Middle frontal gyrus (tissue), 1 donor: Measurements from ENCODE around the gene CCM2L.
"Not testable (repeated sequence)": the region's sequence is repeated elsewhere in the genome, so short reads cannot be mapped to it uniquely, and the experiment has no call there.

ENCODE experiments used
- DNase-seq: peaks from one replicate; pipeline ENCODE4 v3.0.0-alpha.2; 2015; ENCODE audit warnings: low spot score; ENCODE audit errors: extremely low spot score

CCM2L gene

DNA sequence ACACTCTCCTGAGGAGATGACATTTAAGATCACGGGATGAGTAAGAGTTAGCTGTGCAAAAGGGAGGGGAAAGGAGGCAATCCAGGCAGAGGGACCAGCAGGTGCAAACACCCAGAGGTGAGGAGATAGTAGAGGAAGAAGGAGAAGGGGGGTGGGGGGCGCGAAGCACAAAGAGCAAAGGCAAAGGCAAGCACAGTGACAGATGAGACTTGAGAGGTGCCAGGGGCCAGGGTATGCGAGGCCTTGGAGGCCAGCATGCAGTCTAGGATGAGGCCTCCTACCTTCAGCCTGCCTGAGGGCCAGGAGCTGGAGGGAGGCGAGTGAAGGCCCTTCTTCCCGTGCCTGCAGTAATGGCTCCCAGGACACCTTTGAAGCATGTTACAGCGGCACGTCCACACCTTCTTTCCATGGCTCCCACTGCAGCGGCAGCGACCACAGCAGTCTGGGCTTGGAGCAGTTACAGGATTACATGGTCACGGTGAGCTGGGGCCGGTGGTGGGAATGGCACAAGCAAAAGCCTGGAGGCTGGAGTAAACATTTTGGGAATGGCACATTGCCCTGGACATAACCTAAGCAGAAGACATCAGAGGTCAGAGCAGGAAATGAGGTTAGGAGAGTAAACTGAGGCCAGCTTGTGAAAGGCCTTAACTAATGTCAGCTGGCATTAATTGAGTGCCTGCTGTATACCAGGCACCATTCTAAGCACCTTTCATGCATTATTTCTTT, 18.6 kb downstream of the CCM2L start:
- DNase-seq: no peak

DNA sequence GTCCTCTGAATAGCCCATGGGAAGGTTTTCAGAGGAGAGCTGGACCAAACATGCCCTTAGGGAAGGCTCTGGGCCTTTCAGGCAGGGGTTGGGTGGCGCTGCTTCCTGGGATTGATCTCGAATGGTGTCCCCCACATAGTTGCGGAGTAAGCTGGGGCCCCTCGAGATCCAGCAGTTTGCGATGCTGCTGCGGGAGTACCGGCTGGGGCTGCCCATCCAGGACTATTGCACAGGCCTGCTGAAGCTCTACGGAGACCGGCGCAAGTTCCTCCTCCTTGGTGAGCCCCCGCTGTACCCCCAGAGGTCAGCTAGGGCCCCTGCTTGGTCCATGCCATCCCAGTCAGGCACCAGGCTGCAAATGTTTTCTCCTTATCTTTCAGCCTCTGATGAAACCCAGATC, 19.3 kb downstream of the CCM2L start:
- DNase-seq: no peak

DNA sequence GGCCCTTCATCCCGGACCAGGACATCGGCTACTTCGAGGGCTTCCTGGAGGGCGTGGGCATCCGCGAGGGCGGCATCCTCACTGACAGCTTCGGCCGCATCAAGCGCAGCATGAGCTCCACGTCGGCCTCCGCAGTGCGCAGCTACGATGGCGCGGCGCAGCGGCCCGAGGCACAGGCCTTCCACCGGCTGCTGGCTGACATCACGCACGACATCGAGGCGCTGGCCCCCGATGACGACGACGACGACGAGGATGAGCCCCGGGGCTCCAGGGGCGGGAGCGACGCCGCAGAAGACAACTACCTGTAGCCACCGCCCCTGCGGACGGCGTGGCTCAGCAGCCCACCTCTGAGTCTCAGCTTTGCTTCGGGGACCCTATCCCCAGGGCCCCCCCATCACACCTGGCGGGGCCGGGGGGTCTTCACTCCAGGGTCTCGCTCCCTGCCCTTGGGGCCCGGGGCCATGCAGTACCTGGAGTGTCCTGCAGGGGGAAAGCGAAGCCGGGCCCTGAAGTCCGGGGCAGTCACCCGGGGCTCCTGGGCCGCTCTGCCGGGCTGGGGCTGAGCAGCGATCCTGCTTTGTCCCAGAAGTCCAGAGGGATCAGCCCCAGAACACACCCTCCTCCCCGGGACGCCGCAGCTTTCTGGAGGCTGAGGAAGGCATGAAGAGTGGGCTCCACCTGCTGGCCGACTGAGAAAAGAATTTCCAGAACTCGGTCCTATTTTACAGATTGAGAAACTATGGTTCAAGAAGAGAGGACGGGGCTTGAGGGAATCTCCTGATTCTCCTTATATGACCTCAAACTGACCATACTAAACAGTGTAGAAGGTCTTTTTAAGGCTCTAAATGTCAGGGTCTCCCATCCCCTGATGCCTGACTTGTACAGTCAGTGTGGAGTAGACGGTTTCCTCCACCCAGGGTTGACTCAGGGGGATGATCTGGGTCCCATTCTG, 21.0 kb downstream of the CCM2L start:
- DNase-seq: peak; percentile 36

DNA sequence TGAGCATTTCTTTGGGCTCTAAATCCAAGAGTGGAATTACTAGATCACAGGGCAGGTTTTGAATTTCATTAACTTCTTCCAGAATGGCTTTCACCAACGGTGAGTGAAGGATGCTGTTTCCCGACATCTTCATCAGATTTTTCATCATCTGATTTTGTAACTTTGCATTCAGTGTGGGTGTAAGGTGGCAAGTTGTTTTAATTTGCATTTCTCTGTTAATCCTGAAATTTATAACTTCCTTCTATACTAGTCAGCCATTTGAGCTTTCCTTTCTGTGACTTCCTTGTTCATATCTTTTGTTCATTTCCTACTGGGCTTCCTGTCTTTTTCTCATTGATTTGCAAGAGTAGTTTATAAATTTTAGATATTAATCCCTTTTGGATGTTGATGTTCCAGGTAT, 23.1 kb downstream of the CCM2L start:
- no peak for DNase-seq

DNA sequence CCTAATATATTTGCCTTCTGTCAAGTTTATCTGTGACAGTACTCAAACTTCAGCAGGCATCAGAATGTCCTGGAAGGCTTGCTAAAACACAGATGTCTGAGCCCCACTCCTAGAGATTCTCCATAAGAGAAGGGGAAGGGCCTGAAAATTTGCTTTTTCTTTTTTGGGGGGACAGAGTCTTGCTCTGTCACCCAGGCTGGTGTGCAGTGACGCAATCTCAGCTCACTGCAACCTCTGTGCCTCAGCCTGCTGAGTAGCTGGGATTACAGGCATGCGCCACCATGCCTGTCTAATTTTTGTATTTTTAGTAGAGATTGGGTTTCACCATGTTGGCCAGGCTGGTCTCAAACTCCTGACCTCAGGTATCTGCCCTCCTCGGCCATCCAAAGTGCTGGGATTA, 23.5 kb downstream of the CCM2L start:
- DNase-seq: not testable (repeated sequence)

DNA sequence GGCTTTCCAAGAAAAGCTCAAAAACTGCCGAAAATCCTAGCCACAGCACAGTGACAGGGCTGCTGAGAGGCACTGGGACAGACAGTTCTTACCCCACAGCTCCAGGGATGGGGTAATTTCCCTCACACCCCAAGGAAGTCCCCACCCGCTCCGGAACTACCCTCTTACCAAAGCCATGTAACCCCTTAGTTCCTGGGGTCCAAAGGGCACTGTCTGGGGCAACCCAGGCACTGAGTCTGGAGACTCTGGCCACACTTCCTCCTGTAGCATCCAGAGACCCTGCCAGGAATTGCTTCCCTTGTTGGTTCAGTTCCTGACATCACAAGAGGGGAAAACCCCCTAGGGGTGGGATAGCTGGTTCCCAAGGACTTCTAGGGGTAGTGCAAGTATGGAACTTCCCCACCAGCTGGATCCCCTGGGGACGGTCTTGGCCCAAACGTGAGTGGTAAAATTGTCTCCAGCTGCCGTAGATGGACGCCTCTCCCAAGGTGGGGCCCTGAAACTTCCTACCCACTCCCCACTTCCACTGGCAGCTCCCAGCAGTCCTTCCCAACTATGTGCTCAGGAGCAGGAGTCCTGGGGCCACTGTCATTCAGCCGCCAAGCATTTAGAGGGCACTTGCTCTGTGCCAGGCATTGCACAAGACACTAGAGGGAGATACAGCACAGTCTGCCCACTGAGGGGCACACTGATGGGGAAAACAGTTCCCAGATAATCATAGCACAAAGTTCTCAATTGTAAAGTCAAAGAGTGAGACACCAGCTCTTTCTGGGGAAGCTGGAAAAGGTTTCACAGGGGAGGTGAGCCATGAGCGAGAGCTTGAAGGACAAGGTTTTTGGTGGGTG, 24.6 kb downstream of the CCM2L start:
- no peak for DNase-seq

DNA sequence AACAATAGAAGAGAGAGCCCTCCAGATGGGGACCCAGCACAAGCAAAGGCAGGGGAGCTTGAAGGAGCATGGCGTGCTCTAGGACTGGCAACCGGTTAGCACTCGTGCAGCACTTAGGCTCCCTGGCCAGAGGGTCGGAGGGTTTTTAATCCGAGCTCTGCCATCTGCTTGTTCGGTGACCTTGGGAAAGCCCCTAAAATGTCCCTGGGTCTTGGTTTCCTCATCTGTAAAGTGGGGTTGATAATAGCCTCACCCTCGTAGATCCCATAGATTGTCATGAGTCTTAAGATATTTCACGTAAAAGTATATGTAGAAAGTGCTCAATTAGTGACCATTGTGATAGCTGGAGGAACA, 25.2 kb downstream of the CCM2L start:
- no peak for DNase-seq

DNA sequence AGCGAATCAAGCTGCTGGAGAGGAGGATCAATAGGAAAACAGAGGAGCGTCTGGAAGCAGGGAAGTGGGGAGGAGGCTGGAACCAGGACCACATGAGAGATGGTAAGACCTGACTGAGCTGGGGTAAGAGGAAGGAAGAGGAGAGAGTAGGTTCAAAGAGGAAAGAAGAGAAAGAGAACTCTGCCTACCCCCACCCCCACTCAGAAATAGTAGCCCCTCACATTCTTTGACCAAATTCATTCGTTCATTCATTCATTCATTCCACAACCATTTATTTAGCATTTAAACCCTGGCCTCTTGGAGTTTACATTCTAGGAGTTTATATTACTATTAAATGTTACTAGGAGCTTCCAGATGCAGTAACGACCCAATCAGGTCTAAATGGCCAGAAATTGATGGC, 26.0 kb downstream of the CCM2L start:
- no peak for DNase-seq

DNA sequence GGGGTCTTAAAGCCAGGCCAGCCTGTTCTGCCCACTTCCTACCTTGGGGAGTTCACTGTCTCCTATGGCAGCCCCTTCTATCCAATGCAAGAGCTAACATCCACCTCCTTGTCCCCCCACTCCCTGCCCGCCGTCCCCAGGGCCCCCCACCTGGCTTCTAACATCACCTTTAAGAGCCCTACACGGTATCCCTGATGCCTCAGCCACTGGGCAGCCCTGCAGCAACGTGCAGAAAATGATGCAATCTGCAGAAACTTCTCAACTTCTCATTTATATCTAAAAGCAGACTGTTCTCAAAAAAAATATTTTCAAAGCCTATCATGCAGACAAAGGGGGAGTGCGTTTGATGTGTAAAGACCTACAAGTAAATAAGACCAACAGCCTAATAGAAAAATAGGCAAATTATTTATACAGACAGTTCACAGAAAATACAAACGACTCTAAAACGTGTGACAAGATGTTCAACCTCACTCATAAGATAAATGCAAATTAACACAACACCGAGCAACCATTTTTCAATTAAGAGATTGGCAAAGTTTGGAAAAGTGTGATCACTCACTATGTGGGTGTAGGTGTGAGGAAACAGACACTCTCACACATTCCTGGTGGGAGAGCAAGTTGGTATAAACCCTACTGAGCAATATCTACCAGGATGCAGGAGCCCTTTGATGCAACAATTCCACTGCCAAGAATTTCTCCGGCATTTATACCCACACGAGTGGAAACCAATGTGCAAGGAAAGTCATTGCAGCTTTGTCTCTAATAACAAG, 26.7 kb downstream of the CCM2L start:
- DNase-seq: peak; percentile 17

DNA sequence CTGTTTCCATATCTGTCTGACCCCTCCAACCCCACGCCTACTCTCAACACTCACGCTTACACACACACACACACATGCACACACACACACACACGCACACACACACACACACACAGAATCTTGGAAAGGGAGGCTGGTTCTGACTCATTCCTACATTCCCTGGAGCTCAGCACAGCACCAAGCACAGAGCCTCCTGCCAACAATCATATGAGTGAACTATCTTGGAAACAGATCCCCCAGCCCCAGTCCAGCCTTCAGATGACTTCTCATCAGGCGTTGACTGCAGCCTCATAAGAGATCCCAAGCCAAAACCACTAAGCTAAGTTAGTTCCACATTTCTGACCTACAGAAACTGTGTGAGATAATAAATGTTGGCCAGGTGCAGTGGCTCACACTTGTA, 27.7 kb downstream of the CCM2L start:
- DNase-seq: no peak

DNA sequence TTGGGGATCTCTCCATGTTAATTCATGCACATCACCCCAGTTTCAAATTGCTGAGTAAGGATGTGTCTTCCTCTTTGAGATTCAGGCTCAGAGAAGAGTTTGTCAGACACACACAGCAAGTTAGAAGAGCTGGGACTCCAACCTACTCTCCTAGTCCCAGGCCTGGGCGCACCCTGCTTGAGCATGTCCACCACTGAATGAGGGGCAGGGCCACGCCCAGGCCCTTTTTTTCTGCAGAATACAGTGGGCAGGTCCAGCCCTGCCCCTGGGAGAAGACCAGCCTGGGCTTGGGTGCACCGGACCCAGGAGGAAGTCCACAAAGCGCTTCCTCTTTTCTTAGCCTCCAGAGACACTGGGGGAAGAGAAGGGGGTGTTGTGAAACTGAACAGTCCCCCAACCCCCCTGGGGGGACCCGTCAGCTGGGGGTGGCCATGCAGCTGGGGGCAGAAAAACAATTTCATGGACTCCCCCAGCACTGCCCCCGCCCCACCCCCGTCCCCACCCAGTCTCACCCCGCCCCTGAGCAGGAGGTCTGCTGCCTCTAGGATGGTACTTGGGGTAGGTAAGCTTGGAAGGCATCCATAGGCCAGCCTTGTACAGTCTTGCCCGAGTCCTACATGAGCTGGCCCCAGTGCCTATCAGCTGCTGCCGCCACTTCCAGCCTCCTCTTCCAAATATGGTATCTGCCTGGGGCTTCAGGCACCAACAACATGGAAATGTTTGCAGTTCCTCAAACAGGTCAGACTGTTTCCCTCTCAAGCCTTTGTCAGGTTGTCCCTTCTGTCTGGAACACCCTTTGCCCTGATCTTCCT, 30.1 kb downstream of the CCM2L start:
- no peak for DNase-seq

DNA sequence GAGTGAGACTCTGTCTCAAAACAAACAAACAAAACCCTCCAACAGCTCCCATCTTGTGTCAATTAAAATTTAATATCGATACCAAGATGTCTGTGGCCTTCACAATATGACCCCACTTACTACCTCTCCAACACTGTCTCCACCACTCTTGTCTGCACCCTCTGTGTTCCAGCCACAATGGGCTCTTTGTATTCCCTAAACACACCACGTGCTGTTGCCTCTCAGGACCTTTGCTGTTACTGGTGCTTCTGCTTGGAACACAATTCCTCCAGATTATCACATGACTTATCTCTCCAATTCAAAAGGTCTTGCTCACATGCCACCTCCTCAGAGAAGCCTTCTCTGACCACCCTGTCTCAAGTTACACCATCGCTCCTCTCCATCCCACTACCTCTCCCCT, 35.8 kb downstream of the CCM2L start:
- no peak for DNase-seq

DNA sequence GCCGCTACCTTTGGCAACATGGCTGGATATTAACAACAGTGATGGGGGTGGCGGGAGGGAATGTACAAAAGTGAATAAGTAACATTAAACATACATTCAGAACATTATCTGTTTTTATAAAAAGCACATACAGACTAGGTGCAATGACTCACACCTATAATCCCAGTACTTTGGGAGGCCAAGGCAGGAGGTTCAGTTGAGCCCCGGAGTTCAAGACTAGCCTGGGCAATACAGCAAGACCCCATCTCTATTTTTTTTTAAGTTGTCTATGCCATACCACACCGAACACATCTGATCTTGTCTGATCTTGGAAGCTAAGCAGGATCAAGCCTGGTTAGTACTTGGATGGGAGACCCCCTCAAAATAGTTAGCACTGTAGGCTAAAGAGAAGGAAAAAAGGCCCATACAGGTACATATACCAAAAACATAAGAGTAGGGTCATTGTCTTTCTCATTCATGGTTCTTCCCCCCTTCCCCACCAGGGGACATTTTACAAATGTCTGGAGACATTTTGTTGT, 40.1 kb downstream of the CCM2L start:
- no peak for DNase-seq

DNA sequence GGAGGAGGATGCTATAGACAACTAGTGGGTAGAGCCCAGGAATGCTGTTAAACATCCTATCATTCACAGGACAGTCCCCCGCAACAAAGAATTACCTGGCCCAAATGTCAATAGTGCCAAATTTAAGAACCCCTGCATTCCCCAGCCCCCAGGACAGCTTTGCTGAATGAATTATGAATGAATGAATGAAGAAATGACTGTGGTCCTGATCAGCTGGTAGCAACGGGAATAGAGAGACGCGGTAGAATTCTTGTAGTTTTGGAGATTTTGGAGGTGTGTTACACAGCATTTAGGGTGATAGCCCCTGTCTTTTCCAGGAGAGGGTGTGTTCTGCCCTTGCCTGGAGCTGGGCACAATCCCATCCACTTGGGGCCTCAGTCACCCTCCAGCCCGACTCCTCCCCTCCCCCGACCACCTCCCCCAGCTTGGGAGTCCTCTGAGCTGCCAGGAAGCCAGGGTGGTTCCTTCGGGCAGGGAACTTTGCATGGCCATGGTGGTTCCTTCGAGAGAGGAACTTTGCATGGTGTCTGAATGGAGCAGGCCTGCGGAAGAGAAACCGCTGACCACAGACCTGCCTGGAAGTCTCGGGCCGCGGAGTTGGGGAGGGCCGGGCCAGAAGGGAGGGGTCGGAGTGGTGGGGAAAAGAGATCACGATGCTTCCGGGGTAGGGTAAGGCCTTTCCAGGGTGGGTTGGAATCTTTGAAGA, 40.8 kb downstream of the CCM2L start:
- DNase-seq: no peak

DNA sequence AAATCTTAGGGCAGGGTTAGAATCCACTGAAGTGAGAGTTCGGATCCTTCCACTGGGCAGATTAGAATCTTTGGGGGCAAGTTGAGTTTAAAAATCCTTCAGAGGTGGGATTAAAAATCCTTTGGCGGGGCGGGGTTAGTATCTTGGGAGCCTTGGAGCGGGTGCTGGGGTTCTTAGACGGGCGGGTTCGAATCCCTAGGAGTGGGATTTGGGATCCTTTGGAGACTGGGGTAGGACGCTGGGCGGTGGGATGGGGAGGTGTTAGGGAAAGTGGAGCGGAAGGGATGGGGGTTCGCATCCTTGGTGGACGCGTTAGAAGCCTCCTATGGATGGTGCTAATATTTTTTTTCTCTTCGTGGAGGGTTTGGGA, 41.5 kb downstream of the CCM2L start:
- no peak for DNase-seq

DNA sequence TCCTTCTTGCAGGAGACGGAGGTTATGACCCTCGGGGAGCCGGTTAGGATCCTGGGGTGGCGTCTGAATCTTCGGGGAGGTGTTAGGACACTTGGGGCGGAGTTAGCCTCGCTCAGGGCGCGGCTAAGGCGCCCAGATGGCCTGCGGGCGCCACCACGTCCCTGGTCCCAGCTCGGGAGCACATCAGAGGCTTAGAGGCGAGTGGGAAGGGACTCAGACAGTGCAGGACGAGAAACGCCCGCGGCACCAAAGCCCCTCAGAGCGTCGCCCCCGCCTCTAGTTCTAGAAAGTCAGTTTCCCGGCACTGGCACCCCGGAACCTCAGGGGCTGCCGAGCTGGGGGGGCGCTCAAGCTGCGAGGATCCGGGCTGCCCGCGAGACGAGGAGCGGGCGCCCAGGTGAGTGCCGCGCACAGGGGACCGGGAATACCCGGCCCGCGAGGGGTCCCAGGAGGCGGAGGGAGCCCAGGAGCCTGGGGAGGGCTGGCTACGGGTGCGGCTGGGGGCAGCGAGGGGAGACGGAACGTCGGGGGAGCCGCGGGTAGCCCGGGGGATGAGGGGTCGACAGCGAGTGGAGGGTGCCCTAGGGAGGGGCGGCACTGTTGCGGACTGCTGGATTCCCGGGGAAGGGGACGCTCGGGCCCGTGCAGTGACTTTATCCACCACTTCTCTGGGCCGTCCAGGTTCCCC, 42.0 kb downstream of the CCM2L start, which contains the start of gene HCK:
Gene HCK, plus strand, starts transcription at position 153 of the 688 bp plus-strand sequence.
- DNase-seq: no peak

DNA sequence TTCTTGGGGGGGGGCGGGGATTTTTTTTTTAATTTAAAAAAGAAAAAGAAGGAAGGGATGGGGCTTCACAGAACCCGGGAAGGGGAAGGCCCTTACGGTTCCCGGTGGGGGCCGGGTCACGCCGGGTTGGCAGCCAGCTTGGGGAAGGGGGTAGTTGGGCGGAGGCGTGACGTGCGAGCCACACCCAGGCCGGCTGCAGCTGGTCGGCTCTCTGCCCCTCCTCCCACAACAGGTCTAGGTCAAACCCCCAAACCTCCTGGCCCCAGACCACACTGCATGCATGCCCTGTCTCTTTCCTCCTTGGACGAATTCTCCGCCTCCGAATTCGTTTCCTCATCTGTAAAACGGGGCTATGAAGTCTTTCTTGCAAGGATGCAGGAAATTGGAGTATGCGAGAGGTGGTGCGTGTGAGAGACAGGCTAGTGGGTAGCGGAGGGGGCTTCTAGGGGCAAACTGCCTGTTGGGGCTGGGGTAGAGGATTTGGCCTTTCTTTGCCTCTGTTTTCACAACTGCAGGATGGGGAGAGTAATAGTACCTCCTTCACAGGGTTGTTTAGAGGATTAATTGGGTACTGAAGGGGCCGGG, 42.6 kb downstream of the CCM2L start:
- DNase-seq: no peak

DNA sequence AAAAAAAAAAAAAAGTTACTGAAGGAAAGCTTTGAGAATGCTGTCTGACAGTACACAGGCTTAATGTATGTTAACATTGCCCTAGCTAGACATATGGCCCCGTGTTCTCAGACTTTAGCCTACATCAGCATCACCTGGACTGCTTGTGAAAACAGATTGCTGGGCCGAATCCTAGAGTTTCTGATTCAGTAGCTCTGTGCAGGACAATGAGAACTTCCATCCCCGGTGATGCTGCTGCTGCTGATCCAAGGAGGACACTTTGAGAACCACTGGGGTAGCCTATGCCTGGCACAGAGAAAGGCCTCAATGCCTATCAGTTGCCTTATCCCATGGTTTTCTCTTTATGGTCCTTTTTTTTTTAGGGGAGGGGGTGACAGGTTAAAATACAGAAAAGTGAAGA, 43.4 kb downstream of the CCM2L start:
- no peak for DNase-seq
